HG02870 (cell line): Measurements from ENCODE around the gene CDC42BPA.

Source experiments
- ATAC-seq: cut with Tn5 transposase; IDR thresholded peaks from one replicate; pipeline ENCODE4 v1.9.1; 2021; ENCODE audit warnings: mild to moderate bottlenecking, moderate library complexity; ENCODE audit not compliant: unreplicated experiment

The CDC42BPA gene

GRCh38 chr1:227215863-227216510, 102.3 kb downstream of the CDC42BPA start:
- no peak for ATAC-seq

GRCh38 chr1:227214207-227214606, 104.1 kb downstream of the CDC42BPA start:
- no peak for ATAC-seq

- no peak for ATAC-seq
Observed at GRCh38 chr1:227213426-227213825, 104.9 kb downstream of the CDC42BPA start.

GRCh38 chr1:227212164-227212563, 106.1 kb downstream of the CDC42BPA start:
- no peak for ATAC-seq

GRCh38 chr1:227210604-227211003, 107.7 kb downstream of the CDC42BPA start:
- no peak for ATAC-seq

- no peak for ATAC-seq
Observed at GRCh38 chr1:227197064-227197463, 121.2 kb downstream of the CDC42BPA start.

GRCh38 chr1:227192163-227192562, 126.1 kb downstream of the CDC42BPA start:
- ATAC-seq: no peak

GRCh38 chr1:227191607-227192006, 126.7 kb downstream of the CDC42BPA start:
- peak; percentile 51 for ATAC-seq

GRCh38 chr1:227190321-227190720, 128.0 kb downstream of the CDC42BPA start:
- no peak for ATAC-seq

- ATAC-seq: no peak
Observed at GRCh38 chr1:227185291-227185690, 133.0 kb downstream of the CDC42BPA start.

GRCh38 chr1:227182012-227182411, 136.3 kb downstream of the CDC42BPA start:
- no peak for ATAC-seq

- no peak for ATAC-seq
Observed at GRCh38 chr1:227175611-227176010, 142.7 kb downstream of the CDC42BPA start.

GRCh38 chr1:227174164-227174563, 144.1 kb downstream of the CDC42BPA start:
- ATAC-seq: no peak

GRCh38 chr1:227170361-227171166, 147.7 kb downstream of the CDC42BPA start:
- no peak for ATAC-seq

GRCh38 chr1:227169343-227169742, 148.9 kb downstream of the CDC42BPA start:
- ATAC-seq: no peak

- no peak for ATAC-seq
Observed at GRCh38 chr1:227167276-227168101, 150.8 kb downstream of the CDC42BPA start.

GRCh38 chr1:227166559-227166958, 151.7 kb downstream of the CDC42BPA start:
- no peak for ATAC-seq

GRCh38 chr1:227161470-227161869, 156.8 kb downstream of the CDC42BPA start:
- no peak for ATAC-seq

GRCh38 chr1:227156520-227156919, 161.8 kb downstream of the CDC42BPA start:
- ATAC-seq: no peak

- ATAC-seq: no peak
Observed at GRCh38 chr1:227155688-227156087, 162.6 kb downstream of the CDC42BPA start.

GRCh38 chr1:227155004-227155403, 163.3 kb downstream of the CDC42BPA start:
- no peak for ATAC-seq
